ENCODE results near the gene IPMK. TPM values are rescaled to one million over a fixed set of nuclear protein-coding genes. Genes with fewer than 3 reads are reported as not detected.

Gene IPMK
- total and polyA plus RNA-seq, 2 donors (not counting 3 experiments of a cell fraction or from before 2014, with no cell fraction given), result 1.4 to 8.1 TPM

- BruUV-seq (replicated peaks), result no TSS peak
- peak; percentile 11 for DNase-seq (ENCODE audit: low read depth, low spot score)
- no peak overlapping the region for H3K9ac ChIP-seq (replicated peaks; ENCODE audit: extremely low read depth, insufficient read depth, low read length)
- FAIRE-seq, result no peak
- TF ChIP-seq FOS (IDR thresholded peaks at IDR 0.05; ENCODE audit: borderline replicate concordance, insufficient read depth, low read length), result no peak
- TF ChIP-seq GATA2 (IDR thresholded peaks at IDR 0.05; ENCODE audit: insufficient read depth, insufficient read length, low read depth, low read length), result no peak
- no peak for TF ChIP-seq EZH2 (IDR thresholded peaks at IDR 0.05; ENCODE audit: borderline replicate concordance, low read depth, low read length, severe bottlenecking)
- TF ChIP-seq MYC (IDR thresholded peaks at IDR 0.05; ENCODE audit: low read depth, low read length), result no peak
- TF ChIP-seq CTCF (IDR thresholded peaks at IDR 0.05; ENCODE audit: extremely low read depth in 1 of 2, insufficient read depth in 1 of 2, low read depth in 1 of 2, low read length in 2 of 2), result no peak
- TF ChIP-seq MAX (IDR thresholded peaks at IDR 0.05; ENCODE audit: insufficient read depth, insufficient read length), result no peak
- TF ChIP-seq JUN (IDR thresholded peaks at IDR 0.05; ENCODE audit: borderline replicate concordance, insufficient read depth, insufficient read length, low read depth), result no peak
- no peak for TF ChIP-seq POLR2AphosphoS5 (IDR thresholded peaks at IDR 0.05; ENCODE audit: insufficient read depth, low read depth, low read length)
- no peak for TF ChIP-seq POLR2A (IDR thresholded peaks at IDR 0.05; ENCODE audit: low read depth, low read length)
- CTCF ChIA-PET, result interaction anchor here (0.7 kb wide), 1 partner anchor 74 kb away, joined by 3 read pairs; no protein-coding TSS in a partner anchor
- H3K4me1 ChIP-seq (ENCODE audit: control insufficient read depth, extremely low read depth, insufficient read depth, low read length), result no peaks in the 10 kb centered on the region
- no peak overlapping the region for H2AFZ ChIP-seq (ENCODE audit: low read depth, low read length)
- H3K9me3 ChIP-seq (replicated peaks; ENCODE audit: control insufficient read depth, insufficient read depth, low read length), result no peaks in the 10 kb centered on the region
- intact Hi-C loops (cut with micrococcal nuclease) (loop anchor here (2.0 kb wide), 1 partner anchor 21 kb away; no protein-coding TSS in a partner anchor), dilution Hi-C loops (cut with MboI; ENCODE audit: extremely low pct_ligation_motif_present, low sequenced_read_pairs) (no loop called here)
- H3K36me3 ChIP-seq (ENCODE audit: control insufficient read depth in 2 of 2, extremely low read depth in 1 of 2, insufficient read depth in 2 of 2, low read length in 2 of 2), result peaks cover 0 to 2% of the 10 kb centered on the region in 2 experiments
- no peaks in the 10 kb centered on the region for H3K9me1 ChIP-seq (replicated peaks; ENCODE audit: control insufficient read depth, extremely low read depth, insufficient read depth, low read length)
- no peak overlapping the region for H3K27ac ChIP-seq (ENCODE audit: insufficient read depth, low read depth, low read length)
- no peak overlapping the region for H3K4me2 ChIP-seq (ENCODE audit: insufficient read depth, low read length)
- H3K79me2 ChIP-seq (ENCODE audit: control insufficient read depth, insufficient read depth, low read length), result no peaks in the 10 kb centered on the region
- H3K27me3 ChIP-seq (ENCODE audit: control insufficient read depth in 2 of 2, insufficient read depth in 2 of 2, low read length in 2 of 2), result no peaks in the 10 kb centered on the region
- H3K4me3 ChIP-seq (replicated peaks in 1 of 3; ENCODE audit: insufficient read depth in 1 of 3, low read depth in 1 of 3, low read length in 3 of 3), result no peak overlapping the region
- POLR2A ChIA-PET, result no interaction called here
- peaks cover 2% of the 10 kb centered on the region for H4K20me1 ChIP-seq (replicated peaks; ENCODE audit: control insufficient read depth, extremely low read depth, insufficient read depth, low read length)
Observed at GRCh38 chr10:58217612-58218011, 50.1 kb downstream of the IPMK start.

All from endothelial cell of umbilical vein (primary cell).